H9 (cell line): Measurements from ENCODE around the gene PJVK. TPM values are rescaled to one million over a fixed set of nuclear protein-coding genes. Genes with fewer than 3 reads are reported as not detected.
A peak's percentile ranks its signal among the peaks of the same experiment; 100 is the strongest.

Source experiments
- DNase-seq: peaks from one replicate; pipeline ENCODE4 v3.0.0-alpha.2; 2017
- H2AFZ ChIP-seq: one replicate; pipeline ENCODE4 v1.6.1; 2013; ENCODE audit warnings: mild to moderate bottlenecking, low read length, control low read depth, moderate library complexity
- H2AK5ac ChIP-seq: 2 replicates; pipeline ENCODE4 v1.6.1; 2013; ENCODE audit warnings: low read length, control low read depth, mixed read lengths; ENCODE audit not compliant: insufficient read length
- H2BK120ac ChIP-seq: one replicate; pipeline ENCODE4 v1.6.1; 2013; ENCODE audit warnings: low read depth, mild to moderate bottlenecking, low read length, control low read depth, inconsistent platforms; ENCODE audit not compliant: poor library complexity, severe bottlenecking
- H2BK12ac ChIP-seq: 2 replicates; pipeline ENCODE4 v1.6.1; 2013; ENCODE audit warnings: low read length, control low read depth, mixed read lengths, low read depth; ENCODE audit not compliant: insufficient read length
- H2BK15ac ChIP-seq: 2 replicates; pipeline ENCODE4 v1.6.1; 2013; ENCODE audit warnings: low read depth, low read length, control low read depth
- H2BK20ac ChIP-seq: one replicate; pipeline ENCODE4 v1.6.1; 2013; ENCODE audit warnings: low read depth, mild to moderate bottlenecking, low read length, control low read depth, inconsistent platforms; ENCODE audit not compliant: poor library complexity, severe bottlenecking
- H2BK5ac ChIP-seq: 2 replicates; pipeline ENCODE4 v1.6.1; 2013; ENCODE audit warnings: low read length, control low read depth, mixed read lengths; ENCODE audit not compliant: insufficient read length
- H3K14ac ChIP-seq: 2 replicates; pipeline ENCODE4 v1.6.1; 2013; ENCODE audit warnings: low read length, control low read depth; ENCODE audit not compliant: insufficient read depth
- H3K18ac ChIP-seq: 2 replicates; pipeline ENCODE4 v1.6.1; 2013; ENCODE audit warnings: low read depth, mild to moderate bottlenecking, mixed read lengths, low read length, control low read depth; ENCODE audit not compliant: insufficient read length
- H3K23ac ChIP-seq: 2 replicates; pipeline ENCODE4 v1.6.1; 2013; ENCODE audit warnings: low read length, control low read depth, mixed read lengths, low read depth; ENCODE audit not compliant: insufficient read length
- H3K23me2 ChIP-seq: 2 replicates; pipeline ENCODE4 v1.6.1; 2013; ENCODE audit warnings: low read depth, mild to moderate bottlenecking, mixed read lengths, low read length, control low read depth; ENCODE audit not compliant: insufficient read length, poor library complexity, severe bottlenecking
- H3K27ac ChIP-seq: 2 replicates; pipeline ENCODE4 v1.5.1; 2013; ENCODE audit warnings: low read length, control low read depth, mixed read lengths, low read depth; ENCODE audit not compliant: insufficient read length
- H3K27me3 ChIP-seq: 2 replicates; pipeline ENCODE4 v1.6.1; 2013; ENCODE audit warnings: low read length, control low read depth, inconsistent platforms; ENCODE audit not compliant: insufficient read depth
- H3K4ac ChIP-seq: 2 replicates; pipeline ENCODE4 v1.6.1; 2013; ENCODE audit warnings: low read depth, mild to moderate bottlenecking, control low read depth, inconsistent platforms, low read length, moderate library complexity
- H3K4me1 ChIP-seq: 2 replicates; pipeline ENCODE4 v1.6.1; 2013; ENCODE audit warnings: low read length, control low read depth, inconsistent platforms; ENCODE audit not compliant: insufficient read depth
- H3K4me2 ChIP-seq: 2 replicates; pipeline ENCODE4 v1.6.1; 2013; ENCODE audit warnings: low read length, control low read depth, mixed read lengths; ENCODE audit not compliant: insufficient read length, insufficient read depth
- H3K56ac ChIP-seq: 2 replicates; pipeline ENCODE4 v1.6.1; 2013; ENCODE audit warnings: low read depth, mild to moderate bottlenecking, mixed read lengths, low read length, control low read depth; ENCODE audit not compliant: insufficient read length
- H3K79me1 ChIP-seq: 2 replicates; pipeline ENCODE4 v1.6.1; 2013; ENCODE audit warnings: low read depth, mild to moderate bottlenecking, moderate library complexity, low read length, control low read depth, inconsistent platforms; ENCODE audit not compliant: insufficient read depth, poor library complexity, severe bottlenecking
- H3K79me2 ChIP-seq: 2 replicates; pipeline ENCODE4 v1.6.1; 2013; ENCODE audit warnings: low read length, control low read depth, inconsistent platforms; ENCODE audit not compliant: insufficient read depth
- H3K9ac ChIP-seq: 2 replicates; pipeline ENCODE4 v1.6.1; 2013; ENCODE audit warnings: low read length, control low read depth, mixed read lengths; ENCODE audit not compliant: insufficient read length; ENCODE audit errors: extremely low read depth
- H3K9me3 ChIP-seq: one replicate; pipeline ENCODE4 v1.6.1; 2013; ENCODE audit warnings: low read depth, low read length, inconsistent platforms; ENCODE audit not compliant: control insufficient read depth
- H3T11ph ChIP-seq: one replicate; pipeline ENCODE4 v1.6.1; 2013; ENCODE audit warnings: mild to moderate bottlenecking, low read length, control low read depth, inconsistent platforms
- H4K20me1 ChIP-seq: one replicate; pipeline ENCODE4 v1.6.1; 2013; ENCODE audit not compliant: control insufficient read depth, insufficient read length, insufficient read depth
- H4K5ac ChIP-seq: 2 replicates; pipeline ENCODE4 v1.6.1; 2013; ENCODE audit warnings: low read depth, mild to moderate bottlenecking, mixed read lengths, low read length, control low read depth; ENCODE audit not compliant: insufficient read length
- H4K8ac ChIP-seq: replicated peaks from 2 replicates; pipeline ENCODE4 v1.6.1; 2013; ENCODE audit warnings: low read length, control low read depth, mixed read lengths, low read depth; ENCODE audit not compliant: insufficient read length
- H4K91ac ChIP-seq: 2 replicates; pipeline ENCODE4 v1.6.1; 2013; ENCODE audit warnings: low read depth, mild to moderate bottlenecking, moderate library complexity, mixed read lengths, low read length, control low read depth; ENCODE audit not compliant: insufficient read length
- H3K27ac Mint-ChIP-seq, 3 experiments: 2 replicates in 2 of 3; 3 replicates in 1 of 3; pipeline ENCODE4 v1.8.0; 2020 to 2021; ENCODE audit warnings: mixed read lengths in 3 of 3, mild to moderate bottlenecking in 1 of 3, moderate library complexity in 1 of 3
- H3K27me3 Mint-ChIP-seq: 2 replicates; pipeline ENCODE4 v1.8.0; 2021; ENCODE audit warnings: low read depth, mild to moderate bottlenecking, moderate library complexity, mixed read lengths
- H3K36me3 Mint-ChIP-seq, 3 experiments: 2 replicates in 2 of 3; 3 replicates in 1 of 3; pipeline ENCODE4 v1.8.0; 2020 to 2021; ENCODE audit warnings: low read depth in 3 of 3, mixed read lengths in 3 of 3; ENCODE audit not compliant: insufficient read depth in 1 of 3
- H3K4me1 Mint-ChIP-seq, 2 experiments: 2 replicates each; pipeline ENCODE4 v1.8.0; 2020; ENCODE audit warnings: mixed read lengths in 2 of 2
- H3K4me3 Mint-ChIP-seq, 2 experiments: 2 replicates in 1 of 2; 3 replicates in 1 of 2; pipeline ENCODE4 v1.8.0; 2020 to 2021; ENCODE audit warnings: mild to moderate bottlenecking in 2 of 2, mixed read lengths in 2 of 2, moderate library complexity in 1 of 2
- H3K9me3 Mint-ChIP-seq, 2 experiments: 2 replicates in 1 of 2; 3 replicates in 1 of 2; pipeline ENCODE4 v1.8.0; 2020; ENCODE audit warnings: mild to moderate bottlenecking in 2 of 2, mixed read lengths in 2 of 2, moderate library complexity in 1 of 2
- WGBS: extraction: QIAGEN DNeasy Blood & Tissue Kit; methylation state at CpG from one replicate; pipeline ENCODE4 v1.1.7; 2013; ENCODE audit warnings: missing lambda C conversion rate, low lambda C conversion rate, mixed read lengths; ENCODE audit not compliant: insufficient read length; ENCODE audit errors: extremely low coverage; 5-methylcytosine and 5-hydroxymethylcytosine counted together
- total RNA-seq: library from RNA; stranded (reverse); gene quantifications from 2 replicates; pipeline ENCODE4 v1.2.1, GENCODE V29; 2021
- TF ChIP-seq, protein P1 (sequence below): fragments of 200-600 bp; sonication (generic); conservative IDR thresholded peaks from 3 replicates; pipeline ENCODE4 v1.8.0; 2021; ENCODE audit warnings: antibody characterized with exemption, mild to moderate bottlenecking

Gene PJVK
- total RNA-seq, 1 experiment from 2014 or later: 4.7 TPM

DNA sequence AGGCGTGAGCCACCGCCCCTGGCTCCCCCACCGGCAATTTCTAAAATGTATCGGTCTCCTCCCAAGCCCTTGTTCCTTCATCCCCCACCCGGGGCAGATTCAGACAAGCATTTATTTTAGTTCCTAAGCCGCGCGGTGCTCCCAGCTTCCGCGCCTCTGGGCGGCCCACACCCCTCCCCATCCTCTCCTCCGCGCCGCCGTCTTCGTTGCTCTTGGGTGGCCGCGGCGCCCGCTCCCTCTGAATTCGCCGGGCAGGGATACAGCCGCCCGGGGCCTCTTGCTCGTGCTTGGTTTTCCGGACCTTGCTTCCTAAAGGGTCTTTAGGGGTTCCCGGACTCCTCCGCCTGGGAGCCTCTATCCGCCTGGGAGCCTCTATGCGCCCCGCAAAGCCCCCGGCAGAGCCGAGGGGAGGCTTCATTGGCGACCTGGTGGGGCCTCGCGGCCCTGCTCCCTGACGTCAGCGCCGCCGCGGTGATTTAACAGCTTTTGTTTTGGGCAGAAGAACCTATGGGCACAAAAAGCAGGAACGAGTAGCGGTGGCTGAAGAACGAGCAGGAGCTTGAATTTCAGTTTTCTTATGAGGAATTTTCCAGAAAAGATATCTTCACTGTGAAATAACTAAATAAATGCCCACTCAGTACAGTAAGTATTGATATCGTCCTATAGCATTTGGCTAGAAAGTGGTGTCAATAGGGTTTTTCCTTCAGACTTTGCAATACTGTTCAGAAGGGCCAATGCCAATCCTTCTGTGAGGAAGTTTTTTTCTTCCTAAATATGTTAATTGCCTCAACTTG lies 37.5 kb upstream of the PJVK start:
- Histone ChIP-seq H2BK20ac (no peak overlapping the region), H4K8ac (no peak overlapping the region), H3K18ac (peak overlapping the region; percentile 99), H3K79me1 (no peaks in the 10 kb centered on the region), H3K4me2 (peak overlapping the region; percentile 80), H2BK5ac (no peak overlapping the region), H2BK120ac (peak overlapping the region; percentile 83), H3K9me3 (no peaks in the 10 kb centered on the region), H3K23me2 (peaks cover 3% of the 10 kb centered on the region), H4K5ac (no peak overlapping the region), H3K9ac (peak overlapping the region; percentile 77), H4K91ac (no peak overlapping the region), H2AFZ (peak overlapping the region; percentile 18), H3K23ac (no peak overlapping the region), H4K20me1 (no peaks in the 10 kb centered on the region), H2BK12ac (peak overlapping the region; percentile 80), H3K56ac (no peak overlapping the region), H3K14ac (peak overlapping the region; percentile 98), H3K27ac (peak overlapping the region; percentile 47), H2BK15ac (no peak overlapping the region), H3T11ph (peak overlapping the region; percentile 79), H3K27me3 (no peaks in the 10 kb centered on the region), H3K4me1 (no peaks in the 10 kb centered on the region), H3K4ac (no peak overlapping the region; the same call in 1 of the 2 replicates), H3K79me2 (no peaks in the 10 kb centered on the region), H2AK5ac (no peak overlapping the region)
- no peaks in the 10 kb centered on the region for H3K9me3 Mint-ChIP-seq
- peak overlapping the region; percentile 87 to 89 for H3K4me3 Mint-ChIP-seq
- H3K36me3 Mint-ChIP-seq: no peaks in the 10 kb centered on the region
- DNase-seq: peak; percentile 85
- peak overlapping the region; percentile 95 to 98 (median 97) for H3K27ac Mint-ChIP-seq
- peaks cover 10 to 16% of the 10 kb centered on the region in 2 experiments for H3K4me1 Mint-ChIP-seq
- no peaks in the 10 kb centered on the region for H3K27me3 Mint-ChIP-seq
- no CpG with 5 or more reads among the region's 45 CpGs for WGBS
- TF ChIP-seq, protein P1, sequence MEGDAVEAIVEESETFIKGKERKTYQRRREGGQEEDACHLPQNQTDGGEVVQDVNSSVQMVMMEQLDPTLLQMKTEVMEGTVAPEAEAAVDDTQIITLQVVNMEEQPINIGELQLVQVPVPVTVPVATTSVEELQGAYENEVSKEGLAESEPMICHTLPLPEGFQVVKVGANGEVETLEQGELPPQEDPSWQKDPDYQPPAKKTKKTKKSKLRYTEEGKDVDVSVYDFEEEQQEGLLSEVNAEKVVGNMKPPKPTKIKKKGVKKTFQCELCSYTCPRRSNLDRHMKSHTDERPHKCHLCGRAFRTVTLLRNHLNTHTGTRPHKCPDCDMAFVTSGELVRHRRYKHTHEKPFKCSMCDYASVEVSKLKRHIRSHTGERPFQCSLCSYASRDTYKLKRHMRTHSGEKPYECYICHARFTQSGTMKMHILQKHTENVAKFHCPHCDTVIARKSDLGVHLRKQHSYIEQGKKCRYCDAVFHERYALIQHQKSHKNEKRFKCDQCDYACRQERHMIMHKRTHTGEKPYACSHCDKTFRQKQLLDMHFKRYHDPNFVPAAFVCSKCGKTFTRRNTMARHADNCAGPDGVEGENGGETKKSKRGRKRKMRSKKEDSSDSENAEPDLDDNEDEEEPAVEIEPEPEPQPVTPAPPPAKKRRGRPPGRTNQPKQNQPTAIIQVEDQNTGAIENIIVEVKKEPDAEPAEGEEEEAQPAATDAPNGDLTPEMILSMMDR: no peak
